Retina (tissue), 1 donor: ENCODE measurements around the gene CLNK.

Source experiments
- DNase-seq: peaks from one replicate; pipeline ENCODE4 v3.0.0-alpha.2; 2016

CLNK gene

GRCh38 chr4:10698172-10698571 lies 13.6 kb upstream of the CLNK start:
- no peak for DNase-seq

- no peak for DNase-seq
Measured at GRCh38 chr4:10697086-10697485, 12.5 kb upstream of the CLNK start.

GRCh38 chr4:10696253-10696652 lies 11.7 kb upstream of the CLNK start:
- no peak for DNase-seq

- no peak for DNase-seq
Measured at GRCh38 chr4:10694828-10695209, 10.3 kb upstream of the CLNK start.

GRCh38 chr4:10694151-10694827 lies 9.7 kb upstream of the CLNK start:
- DNase-seq: no peak

- DNase-seq: no peak
Measured at GRCh38 chr4:10691651-10692050, 7.1 kb upstream of the CLNK start.

GRCh38 chr4:10690185-10690907 lies 5.8 kb upstream of the CLNK start:
- DNase-seq: no peak

- DNase-seq: no peak
Measured at GRCh38 chr4:10688846-10689245, 4.3 kb upstream of the CLNK start.

GRCh38 chr4:10688022-10688421 lies 3.5 kb upstream of the CLNK start:
- no peak for DNase-seq

GRCh38 chr4:10687526-10687925 lies 3.0 kb upstream of the CLNK start:
- no peak for DNase-seq

GRCh38 chr4:10682397-10682796 lies 2.2 kb downstream of the CLNK start:
- DNase-seq: no peak

- no peak for DNase-seq
Measured at GRCh38 chr4:10677796-10678497, 6.6 kb downstream of the CLNK start.

- DNase-seq: no peak
Measured at GRCh38 chr4:10673817-10674369, 10.7 kb downstream of the CLNK start.

GRCh38 chr4:10672379-10672778 lies 12.2 kb downstream of the CLNK start:
- no peak for DNase-seq

- no peak for DNase-seq
Measured at GRCh38 chr4:10671799-10672198, 12.8 kb downstream of the CLNK start.

- DNase-seq: no peak
Measured at GRCh38 chr4:10671366-10671765, 13.2 kb downstream of the CLNK start.

- no peak for DNase-seq
Measured at GRCh38 chr4:10670321-10670720, 14.2 kb downstream of the CLNK start.

- DNase-seq: peak; percentile 79
Measured at GRCh38 chr4:10667701-10668326, 16.8 kb downstream of the CLNK start.

GRCh38 chr4:10666616-10667015 lies 18.0 kb downstream of the CLNK start:
- DNase-seq: no peak

GRCh38 chr4:10664408-10664807 lies 20.2 kb downstream of the CLNK start:
- DNase-seq: no peak

- DNase-seq: no peak
Measured at GRCh38 chr4:10662937-10663336, 21.6 kb downstream of the CLNK start.

- no peak for DNase-seq
Measured at GRCh38 chr4:10661047-10661446, 23.5 kb downstream of the CLNK start.

GRCh38 chr4:10659251-10659650 lies 25.3 kb downstream of the CLNK start:
- DNase-seq: no peak
